ENCODE measurements around the gene GPSM1. TPM values are rescaled to one million over a fixed set of nuclear protein-coding genes. Genes with fewer than 3 reads are reported as not detected.

GPSM1 gene
- total and polyA plus RNA-seq, 9 of the 15 experiments (the other 6 are each of a cell fraction or from before 2014, with no cell fraction given) = 0.04 to 14.2 (median 3.1) TPM

GRCh38 chr9:136364942-136365774, 37.8 kb downstream of the GPSM1 start:
- no peak overlapping the region for H3K4me3 ChIP-seq
- 58% methylated on average over 25 of the region's 31 CpGs for WGBS (ENCODE audit: insufficient coverage, low coverage, missing lambda C conversion rate)
- peak overlapping the region in 1 of 2 experiments; percentile 66; a peak in 2 of 4 replicates for H3K9ac ChIP-seq (ENCODE audit: insufficient read depth in 1 of 2, low read depth in 2 of 2, low read length in 2 of 2)
- peak; percentile 56 to 63 (median 62) for DNase-seq (ENCODE audit: extremely low read depth in 1 of 4, low spot score in 3 of 4)
- in situ Hi-C loops (cut with MboI) (no loop called here), intact Hi-C loops (cut with micrococcal nuclease) (loop anchor here (1.0 kb wide), 1 partner anchor 35 kb away; the partner anchor contains the start of gene SNAPC4)
- ChIA-PET POLR2A (interaction anchor here (0.6 to 1.4 kb wide), 3 partner anchors 48 to 1955 kb away, joined by 3 read pairs; partner anchors contain the start of gene EGFL7), CTCF (ENCODE audit: low intra/inter-chr PET ratio) (no interaction called here)
- H3K9me3 ChIP-seq (replicated peaks; ENCODE audit: control insufficient read depth, insufficient read depth, low read depth, low read length) = no peaks in the 10 kb centered on the region
- H3K9me1 ChIP-seq (ENCODE audit: control insufficient read depth, insufficient read depth, low read length) = no peaks in the 10 kb centered on the region
- H4K20me1 ChIP-seq (replicated peaks; ENCODE audit: control insufficient read depth, insufficient read depth, low read length) = no peaks in the 10 kb centered on the region
- H3K4me2 ChIP-seq (ENCODE audit: insufficient read depth, low read length) = no peak overlapping the region
- ATAC-seq = peak; percentile 1; the same call in 2 of the 3 replicates
- H3K79me2 ChIP-seq (ENCODE audit: control insufficient read depth, insufficient read depth, low read length) = no peaks in the 10 kb centered on the region; the same call in 2 of the 3 replicates
- H3K36me3 ChIP-seq (ENCODE audit: control insufficient read depth, insufficient read depth, low read length) = peaks cover 48% of the 10 kb centered on the region; the same call in 1 of the 3 replicates
- H2AFZ ChIP-seq (ENCODE audit: low read depth, low read length) = no peak overlapping the region
- H3K27me3 ChIP-seq (ENCODE audit: control insufficient read depth in 2 of 2, insufficient read depth in 2 of 2, low read length in 2 of 2) = no peaks in the 10 kb centered on the region
- BruUV-seq (replicated peaks) = no TSS peak
- H3K27ac ChIP-seq (ENCODE audit: extremely low read depth, low read depth, low read length) = no peak overlapping the region
- H3K4me1 ChIP-seq (replicated peaks in 1 of 2; ENCODE audit: control insufficient read depth in 2 of 2, insufficient read depth in 2 of 2, low read length in 2 of 2) = peaks cover 11 to 91% of the 10 kb centered on the region in 2 experiments
- peak; percentile 44 for FAIRE-seq
- TF ChIP-seq TFAP4 (CRISPR knock-in tag; IDR thresholded peaks at IDR 0.05; ENCODE audit: borderline replicate concordance) (0 out of 2 replicates have a peak, but pooled peaks have one; percentile 10), FOXJ2 (tag; IDR thresholded peaks at IDR 0.05) (no peak), SFPQ (IDR thresholded peaks at IDR 0.05; ENCODE audit: low read depth, low read length) (no peak), BMI1 (IDR thresholded peaks at IDR 0.05; ENCODE audit: low read length) (no peak), SMARCE1 (IDR thresholded peaks at IDR 0.05) (no peak), CUX1 (CRISPR knock-in tag; IDR thresholded peaks at IDR 0.05) (no peak), U2AF2 (optimal IDR thresholded peaks at IDR 0.05; ENCODE audit: low read depth, low read length) (no peak), ZFPM2 (CRISPR knock-in tag; IDR thresholded peaks at IDR 0.05) (no peak)

Data from K562 (cell line).